Head of caudate nucleus (tissue), 42 donors: ENCODE results near the gene LDLRAD3.
"Not testable (repeated sequence)": the region's sequence is repeated elsewhere in the genome, so short reads cannot be mapped to it uniquely, and the experiment has no call there.

ENCODE experiments used
- DNase-seq, 42 donors: peaks; one replicate each; pipeline versions ENCODE4 v3.0.0 to v3.0.0-alpha.2; 2020 to 2021; ENCODE audit warnings: mixed read lengths in 7 of 42
- intact Hi-C: fragments of 100-400 bp; cut with DNase I; formaldehyde crosslinking; loops from one replicate; pipeline ENCODE4 v1.15.0; 2022

LDLRAD3 gene

GRCh38 chr11:36010010-36010740, 66.3 kb downstream of the LDLRAD3 start:
- no peak for DNase-seq
- intact Hi-C loops, result no loop called here

- no peak for DNase-seq
- intact Hi-C loops, result no loop called here
Observed at GRCh38 chr11:36011574-36011973, 67.7 kb downstream of the LDLRAD3 start.

GRCh38 chr11:36012455-36012854, 68.6 kb downstream of the LDLRAD3 start:
- no peak for DNase-seq
- intact Hi-C loops, result no loop called here

GRCh38 chr11:36012979-36013378, 69.1 kb downstream of the LDLRAD3 start:
- intact Hi-C loops, result no loop called here
- no peak for DNase-seq

GRCh38 chr11:36013446-36013845, 69.6 kb downstream of the LDLRAD3 start:
- DNase-seq, intact Hi-C loops: not testable (repeated sequence)

DNA sequence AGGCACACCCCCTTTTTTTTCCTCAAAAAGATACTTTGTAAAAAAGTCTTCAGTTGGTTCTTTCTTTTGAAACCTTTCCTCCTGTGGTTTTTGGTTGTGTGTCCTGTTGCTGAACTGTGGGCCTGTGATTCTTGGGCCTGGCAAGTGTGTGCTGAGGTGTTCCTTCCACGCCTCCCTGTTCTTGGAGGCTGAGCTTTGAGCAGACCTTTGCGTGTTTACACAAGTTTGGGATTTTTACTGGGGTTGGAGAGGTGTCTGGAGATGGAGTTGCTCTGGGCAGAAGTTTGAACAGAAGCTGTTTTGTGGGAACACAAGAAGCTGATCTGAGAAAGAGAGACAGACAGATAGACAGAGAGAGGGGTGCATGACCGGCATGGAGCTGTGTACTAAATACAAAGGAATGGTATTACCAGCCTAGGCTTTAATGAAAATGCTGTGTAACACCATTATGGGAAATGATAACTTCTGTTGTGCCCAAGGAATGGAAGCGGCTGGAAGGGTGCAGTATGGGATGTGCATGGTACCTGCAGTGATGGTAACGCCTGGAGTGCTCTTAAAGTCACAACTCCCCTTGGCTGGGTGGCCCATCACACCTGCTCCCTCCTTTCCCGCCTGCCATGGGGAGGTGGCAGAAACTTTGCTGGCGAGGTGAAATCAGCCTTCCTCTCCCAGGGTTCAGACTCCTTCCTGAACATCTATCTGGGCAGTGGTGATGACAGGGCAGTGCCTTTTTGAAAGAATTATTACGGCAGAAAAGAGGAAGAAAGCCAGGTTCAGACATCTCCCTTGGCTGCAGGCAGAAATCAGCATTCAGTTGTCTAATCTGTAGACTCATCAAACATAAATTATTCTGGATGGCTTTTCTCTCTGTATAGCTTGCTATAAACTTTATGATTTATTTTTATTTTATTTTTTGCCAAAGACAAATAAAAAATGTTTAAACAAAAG, 70.4 kb downstream of the LDLRAD3 start:
- intact Hi-C loops, result no loop called here
- no peak for DNase-seq

GRCh38 chr11:36014898-36015665, 71.2 kb downstream of the LDLRAD3 start:
- intact Hi-C loops, result no loop called here
- no peak for DNase-seq

DNA sequence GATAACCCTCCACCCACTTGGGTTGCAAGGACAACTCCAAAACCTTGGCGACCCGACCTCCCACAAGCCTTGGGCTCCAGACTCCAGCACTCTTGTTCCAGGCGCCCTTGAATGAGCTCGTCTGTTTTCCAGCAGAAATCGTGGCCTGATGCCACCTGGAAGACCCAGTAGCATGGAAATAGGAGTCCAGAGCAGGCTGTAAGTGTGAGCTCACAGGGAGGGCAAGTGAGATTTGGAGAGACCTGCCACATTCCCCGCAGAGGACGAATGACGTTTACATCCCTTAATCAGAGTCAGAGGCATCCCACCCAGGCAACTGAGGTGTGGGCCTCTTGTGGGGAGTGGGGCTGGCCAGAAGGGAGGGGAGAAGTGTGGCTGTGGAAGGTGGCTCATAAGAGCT, 71.9 kb downstream of the LDLRAD3 start:
- peak; percentile 23 to 83 (median 52) for DNase-seq
- intact Hi-C loops, result no loop called here

DNA sequence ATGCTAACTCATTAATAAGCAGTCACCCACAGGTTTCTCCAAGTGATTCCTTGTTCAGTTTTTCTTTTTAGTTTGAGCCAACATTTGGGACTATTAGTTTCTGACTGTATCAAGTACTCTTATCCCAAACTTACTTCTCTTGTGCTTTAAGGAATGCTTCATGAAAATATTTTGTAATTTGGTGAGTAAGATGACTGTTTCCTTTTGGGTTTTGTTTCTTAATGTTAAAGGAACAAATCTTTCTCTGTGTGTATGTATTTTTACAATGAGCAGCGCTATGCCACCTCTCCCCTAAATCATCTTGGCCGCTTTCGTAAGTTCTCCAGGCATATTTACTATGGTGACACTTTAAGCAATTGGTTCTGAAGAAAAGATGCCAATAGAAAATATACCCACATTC, 72.4 kb downstream of the LDLRAD3 start:
- intact Hi-C loops, result no loop called here
- no peak for DNase-seq

GRCh38 chr11:36016709-36017108, 72.8 kb downstream of the LDLRAD3 start:
- intact Hi-C loops, result no loop called here

GRCh38 chr11:36019005-36019596, 75.2 kb downstream of the LDLRAD3 start:
- intact Hi-C loops, result no loop called here
- no peak for DNase-seq

More at GRCh38 chr11:36016709-36017108, 72.8 kb downstream of the LDLRAD3 start:
- no peak for DNase-seq

DNA sequence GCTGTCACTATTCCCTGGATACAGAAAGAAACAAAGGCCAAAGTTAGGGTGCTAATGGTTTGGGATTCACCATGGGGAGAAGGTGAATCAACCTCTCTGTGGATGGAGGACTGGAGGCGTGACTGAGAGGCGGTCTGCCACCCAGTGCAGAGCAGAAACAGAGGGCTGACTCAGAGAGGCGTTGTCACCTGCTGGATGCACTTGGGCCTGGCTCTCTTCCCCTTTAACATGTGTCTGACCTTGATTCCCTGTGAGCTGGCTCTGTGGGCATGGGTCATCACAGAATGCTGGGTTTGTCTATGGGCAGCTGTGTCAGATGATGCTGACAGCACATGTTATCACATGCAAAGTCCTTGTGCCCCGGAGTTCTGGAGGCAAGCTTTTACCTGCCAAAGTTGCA, 75.9 kb downstream of the LDLRAD3 start:
- no peak for DNase-seq

GRCh38 chr11:36022882-36023281, 79.0 kb downstream of the LDLRAD3 start:
- no peak for DNase-seq
- intact Hi-C loops, result no loop called here

More for the DNA sequence above, 75.9 kb downstream of the LDLRAD3 start:
- intact Hi-C loops, result no loop called here

- DNase-seq, result no peak
Observed at GRCh38 chr11:36023922-36024321, 80.1 kb downstream of the LDLRAD3 start.

GRCh38 chr11:36024716-36025115, 80.9 kb downstream of the LDLRAD3 start:
- intact Hi-C loops, result no loop called here
- no peak for DNase-seq

More at GRCh38 chr11:36023922-36024321, 80.1 kb downstream of the LDLRAD3 start:
- intact Hi-C loops, result no loop called here

- DNase-seq, result no peak
- intact Hi-C loops, result no loop called here
Observed at GRCh38 chr11:36026315-36026968, 82.6 kb downstream of the LDLRAD3 start.

- intact Hi-C loops, result no loop called here
- no peak for DNase-seq
Observed at GRCh38 chr11:36027731-36028130, 83.9 kb downstream of the LDLRAD3 start.

DNA sequence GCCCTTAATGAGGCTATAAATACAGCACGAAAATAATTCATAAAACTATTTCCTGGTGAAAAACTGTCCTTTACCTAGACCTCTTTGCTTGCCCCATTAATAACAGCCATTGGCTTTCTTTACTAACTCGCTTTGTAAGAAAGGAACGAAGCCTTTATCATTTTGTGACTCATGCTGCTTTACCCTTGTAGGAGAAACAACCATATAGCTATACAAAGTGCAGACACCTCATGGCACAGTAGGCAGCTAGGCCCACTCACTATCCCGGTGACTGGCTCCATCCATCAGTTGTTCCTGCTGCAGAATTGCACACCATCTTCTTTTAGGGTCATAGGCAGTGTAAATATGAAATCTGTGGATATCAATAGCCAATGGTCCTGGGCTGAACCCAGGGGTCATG, 85.8 kb downstream of the LDLRAD3 start:
- intact Hi-C loops, result no loop called here
- no peak for DNase-seq
